ENCODE results near the gene BAIAP2.

DNA sequence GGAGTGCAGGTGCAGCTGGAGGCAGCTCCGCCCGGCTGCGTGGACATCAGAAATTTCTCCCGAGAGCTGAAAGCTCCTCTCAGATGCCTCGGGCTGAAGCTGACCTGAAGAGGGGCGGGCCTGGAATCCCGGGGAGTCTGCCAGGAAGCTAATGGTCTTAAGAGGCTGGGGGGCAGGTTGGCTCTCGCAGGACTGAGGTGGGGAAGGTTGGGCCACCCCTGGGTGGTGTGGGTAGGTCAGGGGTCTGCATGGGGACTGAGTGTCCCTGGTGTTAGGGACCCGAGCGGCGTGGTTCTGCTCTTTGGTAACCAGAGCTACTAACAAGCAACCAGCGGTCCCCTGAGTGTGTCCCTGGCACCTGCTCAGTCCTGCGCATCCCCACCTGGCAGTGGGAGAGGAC, 39.8 kb upstream of the BAIAP2 start:
- TF ChIP-seq, protein P1, sequence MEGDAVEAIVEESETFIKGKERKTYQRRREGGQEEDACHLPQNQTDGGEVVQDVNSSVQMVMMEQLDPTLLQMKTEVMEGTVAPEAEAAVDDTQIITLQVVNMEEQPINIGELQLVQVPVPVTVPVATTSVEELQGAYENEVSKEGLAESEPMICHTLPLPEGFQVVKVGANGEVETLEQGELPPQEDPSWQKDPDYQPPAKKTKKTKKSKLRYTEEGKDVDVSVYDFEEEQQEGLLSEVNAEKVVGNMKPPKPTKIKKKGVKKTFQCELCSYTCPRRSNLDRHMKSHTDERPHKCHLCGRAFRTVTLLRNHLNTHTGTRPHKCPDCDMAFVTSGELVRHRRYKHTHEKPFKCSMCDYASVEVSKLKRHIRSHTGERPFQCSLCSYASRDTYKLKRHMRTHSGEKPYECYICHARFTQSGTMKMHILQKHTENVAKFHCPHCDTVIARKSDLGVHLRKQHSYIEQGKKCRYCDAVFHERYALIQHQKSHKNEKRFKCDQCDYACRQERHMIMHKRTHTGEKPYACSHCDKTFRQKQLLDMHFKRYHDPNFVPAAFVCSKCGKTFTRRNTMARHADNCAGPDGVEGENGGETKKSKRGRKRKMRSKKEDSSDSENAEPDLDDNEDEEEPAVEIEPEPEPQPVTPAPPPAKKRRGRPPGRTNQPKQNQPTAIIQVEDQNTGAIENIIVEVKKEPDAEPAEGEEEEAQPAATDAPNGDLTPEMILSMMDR (IDR thresholded peaks at IDR 0.05) = no peak
- TF ChIP-seq POLR2A (IDR thresholded peaks at IDR 0.05) (no peak), POLR2AphosphoS5 (IDR thresholded peaks at IDR 0.05) (no peak), EP300 (IDR thresholded peaks at IDR 0.05) (no peak)
